IMR-90 (cell line): ENCODE results near the gene LRRC4C. TPM values are rescaled to one million over a fixed set of nuclear protein-coding genes. Genes with fewer than 3 reads are reported as not detected.
A peak's percentile ranks its signal among the peaks of the same experiment; 100 is the strongest.

Source experiments
- ATAC-seq: fragments of 200-7000 bp; cut with Tn5 transposase; 2 replicates; pipeline ENCODE4 v1.9.1; 2020; ENCODE audit warnings: low read depth, mild to moderate bottlenecking, moderate library complexity
- BruUV-seq: library from RNA; stranded (reverse); fragments of 400-500 nt; replicated peaks from 2 replicates; lab custom pipeline; 2021; lab: Mats Ljungman, UMichigan
- CTCF ChIA-PET: fragments of 300-600 bp; formaldehyde crosslinking; extraction: SDS; loops from one replicate; lab custom pipeline; 2021; ENCODE audit warnings: antibody characterized with exemption; lab: Yijun Ruan, JAX
- POLR2A ChIA-PET: fragments of 300-600 bp; sonication (Branson Sonifier 250); formaldehyde crosslinking; loops from one replicate; lab custom pipeline; 2022; ENCODE audit warnings: antibody characterized with exemption; ENCODE audit not compliant: unreplicated experiment; lab: Charles Lee
- DNase-seq: peaks from one replicate; pipeline ENCODE4 v3.0.0; 2013
- H2AFZ ChIP-seq: replicated peaks from 2 replicates; pipeline ENCODE3; 2013; ENCODE audit warnings: low read length, mild to moderate bottlenecking; ENCODE audit not compliant: poor library complexity
- H2AK5ac ChIP-seq: 2 replicates; pipeline ENCODE4 v1.6.1; 2013; ENCODE audit warnings: low read depth, low read length, inconsistent platforms
- H2AK9ac ChIP-seq: replicated peaks from 2 replicates; pipeline ENCODE3; 2013; ENCODE audit warnings: mild to moderate bottlenecking, low read depth, low read length, moderate library complexity; ENCODE audit not compliant: poor library complexity
- H2BK120ac ChIP-seq: 2 replicates; pipeline ENCODE4 v1.6.1; 2013; ENCODE audit warnings: low read depth, low read length, inconsistent platforms
- H2BK15ac ChIP-seq: 3 replicates; pipeline ENCODE4 v1.6.1; 2013; ENCODE audit warnings: low read depth, low read length, inconsistent platforms
- H2BK20ac ChIP-seq: 2 replicates; pipeline ENCODE4 v1.6.1; 2013; ENCODE audit warnings: low read depth, mild to moderate bottlenecking, inconsistent platforms, low read length, moderate library complexity
- H2BK5ac ChIP-seq: 2 replicates; pipeline ENCODE4 v1.6.1; 2013; ENCODE audit warnings: mild to moderate bottlenecking, low read depth, low read length, inconsistent platforms; ENCODE audit not compliant: poor library complexity, severe bottlenecking
- H3K14ac ChIP-seq: replicated peaks from 2 replicates; pipeline ENCODE4 v1.6.1; 2013; ENCODE audit warnings: low read depth, low read length, inconsistent platforms
- H3K18ac ChIP-seq: 2 replicates; pipeline ENCODE4 v1.6.1; 2013; ENCODE audit warnings: low read depth, low read length, control low read depth
- H3K23ac ChIP-seq: 2 replicates; pipeline ENCODE4 v1.6.1; 2013; ENCODE audit warnings: low read depth, low read length, inconsistent platforms
- H3K27ac ChIP-seq: 2 replicates; pipeline ENCODE4 v1.5.1; 2013; ENCODE audit warnings: mild to moderate bottlenecking, control low read depth, low read length; ENCODE audit not compliant: insufficient read depth
- H3K27me3 ChIP-seq: 2 replicates; pipeline ENCODE4 v1.6.1; 2013; ENCODE audit warnings: low read length; ENCODE audit not compliant: control insufficient read depth, insufficient read depth
- H3K36me3 ChIP-seq: 2 replicates; pipeline ENCODE4 v1.6.1; 2013; ENCODE audit warnings: low read length, mixed read lengths; ENCODE audit not compliant: control insufficient read depth, insufficient read depth
- H3K4ac ChIP-seq: 2 replicates; pipeline ENCODE4 v1.6.1; 2013; ENCODE audit warnings: low read depth, low read length, inconsistent platforms
- H3K4me1 ChIP-seq: 2 replicates; pipeline ENCODE4 v1.6.1; 2013; ENCODE audit warnings: low read length, mixed read lengths; ENCODE audit not compliant: control insufficient read depth, insufficient read depth
- H3K4me2 ChIP-seq: 2 replicates; pipeline ENCODE4 v1.6.1; 2013; ENCODE audit warnings: low read depth, mild to moderate bottlenecking, control low read depth, low read length, moderate library complexity
- H3K4me3 ChIP-seq: 2 replicates; pipeline ENCODE4 v1.5.1; 2013; ENCODE audit warnings: low read depth, mild to moderate bottlenecking, control low read depth, low read length, moderate library complexity; ENCODE audit not compliant: insufficient read depth
- H3K56ac ChIP-seq: 2 replicates; pipeline ENCODE4 v1.6.1; 2013; ENCODE audit warnings: low read length, inconsistent platforms; ENCODE audit not compliant: insufficient read depth; ENCODE audit errors: extremely low read depth
- H3K79me1 ChIP-seq, 2 experiments: 2 replicates each; pipeline ENCODE4 v1.6.1; 2013; ENCODE audit warnings: low read length in 2 of 2, inconsistent platforms in 1 of 2, low read depth in 1 of 2
- H3K9ac ChIP-seq: 2 replicates; pipeline ENCODE4 v1.6.1; 2013; ENCODE audit warnings: low read depth, low read length, control low read depth
- H3K9me1 ChIP-seq: 2 replicates; pipeline ENCODE4 v1.6.1; 2013; ENCODE audit warnings: low read length, inconsistent platforms; ENCODE audit not compliant: insufficient read depth
- H3K9me3 ChIP-seq: 2 replicates; pipeline ENCODE4 v1.6.1; 2013; ENCODE audit warnings: low read length; ENCODE audit not compliant: control insufficient read depth, insufficient read depth
- H4K20me1 ChIP-seq: 2 replicates; pipeline ENCODE4 v1.6.1; 2013; ENCODE audit warnings: low read length, inconsistent platforms; ENCODE audit not compliant: insufficient read depth
- H4K5ac ChIP-seq: 2 replicates; pipeline ENCODE4 v1.6.1; 2013; ENCODE audit warnings: mild to moderate bottlenecking, low read depth, low read length, control low read depth
- H4K8ac ChIP-seq, 2 experiments: 2 replicates each; pipeline ENCODE4 v1.6.1; 2013; ENCODE audit warnings: low read depth in 2 of 2, low read length in 2 of 2, control low read depth in 1 of 2, inconsistent platforms in 1 of 2
- H4K91ac ChIP-seq: 2 replicates; pipeline ENCODE4 v1.6.1; 2013; ENCODE audit warnings: low read depth, low read length, inconsistent platforms; ENCODE audit not compliant: insufficient read depth
- CEBPB ChIP-seq: IDR thresholded peaks from 2 replicates; pipeline ENCODE4 v1.6.1; 2012; ENCODE audit warnings: low read depth, low read length, improper control_type of control experiment
- CTCF ChIP-seq: conservative IDR thresholded peaks from 2 replicates; pipeline ENCODE4 v1.5.1; 2012; ENCODE audit warnings: mild to moderate bottlenecking, low read depth, low read length, improper control_type of control experiment
- WGBS, 2 experiments: methylation state at CpG; one replicate each; pipeline versions ENCODE4 v1.1.5 to v1.1.7; 2013; ENCODE audit warnings: missing lambda C conversion rate in 2 of 2; ENCODE audit not compliant: insufficient read length in 1 of 2; ENCODE audit errors: extremely low coverage in 2 of 2; 5-methylcytosine and 5-hydroxymethylcytosine counted together
- dilution Hi-C: fragments of 300-500 bp; cut with HindIII; formaldehyde crosslinking; loops from one replicate; pipeline ENCODE4 v1.14.3; 2018; ENCODE audit warnings: low sequenced_read_pairs; ENCODE audit not compliant: unreplicated experiment
- in situ Hi-C: fragments of 300-500 bp; cut with MboI; formaldehyde crosslinking; loops from 3 replicates; pipeline ENCODE4 v1.14.3; 2019; ENCODE audit warnings: low sequenced_read_pairs, inconsistent platforms, mixed read lengths
- intact Hi-C: fragments of 100-400 bp; cut with micrococcal nuclease; formaldehyde crosslinking; loops from 2 replicates; pipeline ENCODE4 v1.10.0; 2022
- polyA plus RNA-seq, 3 experiments: library from polyadenylated mRNA; depleted of rRNA; stranded (reverse); fragments of >200 nt; gene quantifications; 2 replicates each; pipeline ENCODE4 v1.2.3, GENCODE V29; 2012; ENCODE audit warnings: low replicate concordance in 1 of 3
- total RNA-seq: library from RNA; depleted of rRNA; stranded (reverse); fragments of >200 nt; gene quantifications from 2 replicates; pipeline ENCODE4 v1.2.3, GENCODE V29; 2012

Gene LRRC4C
- total and polyA plus RNA-seq, 2 of the 4 experiments (the other 2 are of a cell fraction), result under 0.01 to 0.03 TPM

GRCh38 chr11:40689823-40690222 is 769.6 kb downstream of the LRRC4C start:
- H2BK120ac ChIP-seq, result no peak overlapping the region
- no peak overlapping the region for H3K14ac ChIP-seq
- dilution Hi-C loops, result no loop called here
- no peaks in the 10 kb centered on the region for H3K9me1 ChIP-seq
- ChIA-PET CTCF (no interaction called here), POLR2A (no interaction called here)
- no peak overlapping the region for H2BK15ac ChIP-seq
- H3K36me3 ChIP-seq, result no peaks in the 10 kb centered on the region
- no peak overlapping the region for H3K4me3 ChIP-seq
- TF ChIP-seq CTCF (no peak), CEBPB (peak; percentile 43)
- H2AFZ ChIP-seq, result no peak overlapping the region
- H3K27me3 ChIP-seq, result no peaks in the 10 kb centered on the region
- no peak overlapping the region for H3K18ac ChIP-seq
- H4K91ac ChIP-seq, result no peak overlapping the region
- H3K23ac ChIP-seq, result no peak overlapping the region
- peaks cover 2% of the 10 kb centered on the region for H3K9me3 ChIP-seq
- H4K5ac ChIP-seq, result no peak overlapping the region
- H2BK5ac ChIP-seq, result no peak overlapping the region
- no peak overlapping the region for H2BK20ac ChIP-seq
- no peak for ATAC-seq
- no CpG with 5 or more reads among the region's 3 CpGs for WGBS, 2 experiments
- no peaks in the 10 kb centered on the region for H3K79me1 ChIP-seq
- H3K4me2 ChIP-seq, result no peak overlapping the region
- H3K9ac ChIP-seq, result no peak overlapping the region
- H2AK9ac ChIP-seq, result no peak overlapping the region
- H3K4ac ChIP-seq, result no peak overlapping the region
- no peak overlapping the region for H4K8ac ChIP-seq
- no peak overlapping the region for H2AK5ac ChIP-seq
- H3K27ac ChIP-seq, result no peak overlapping the region
- BruUV-seq, result no TSS peak
- intact Hi-C loops, result no loop called here
- H4K20me1 ChIP-seq, result no peaks in the 10 kb centered on the region
- H3K56ac ChIP-seq, result no peak overlapping the region
- DNase-seq, result no peak
- no peaks in the 10 kb centered on the region for H3K4me1 ChIP-seq
- in situ Hi-C loops, result no loop called here
